K562 (cell line): Measurements from ENCODE around the gene AFF2.

Source experiments
- CTCF ChIP-seq, 3 experiments: IDR thresholded peaks in 2 of 3; conservative IDR thresholded peaks in 1 of 3; 2 replicates each; pipeline ENCODE4 v1.5.1; 2011 to 2012; ENCODE audit warnings: low read length in 3 of 3, mild to moderate bottlenecking in 3 of 3, control low read depth in 2 of 3, improper control_type of control experiment in 1 of 3, inconsistent platforms in 1 of 3, low read depth in 1 of 3, mixed read lengths in 1 of 3, moderate library complexity in 1 of 3; ENCODE audit not compliant: insufficient read depth in 2 of 3
- FOXK2 ChIP-seq, 2 experiments: fragments of 450-650 bp; IDR thresholded peaks in 1 of 2; conservative IDR thresholded peaks in 1 of 2; 2 replicates each; pipeline ENCODE4 v1.6.1; 2016; ENCODE audit warnings: low read depth in 2 of 2, mild to moderate bottlenecking in 1 of 2
- POLR2AphosphoS2 ChIP-seq: IDR thresholded peaks from 2 replicates; pipeline ENCODE4 v1.6.1; 2012; ENCODE audit warnings: low read length, improper control_type of control experiment
- SMAD1 ChIP-seq: fragments of 150-350 bp; IDR thresholded peaks from 2 replicates; pipeline ENCODE4 v1.6.1; 2014; ENCODE audit warnings: low read length, low read depth; ENCODE audit not compliant: partially characterized antibody
- ZFP36 ChIP-seq: fragments of 150-350 bp; IDR thresholded peaks from 2 replicates; pipeline ENCODE4 v1.6.1; 2018; ENCODE audit warnings: low read length, low read depth; ENCODE audit not compliant: partially characterized antibody
- ZNF324 ChIP-seq: fragments of 250-450 bp; sonication (Bioruptor Pico); IDR thresholded peaks from 2 replicates; pipeline ENCODE4 v1.4.0; 2020; ENCODE audit warnings: mild to moderate bottlenecking
- ZNF512 ChIP-seq: IDR thresholded peaks from 2 replicates; pipeline ENCODE4 v1.6.1; 2016; ENCODE audit warnings: missing genetic modification characterization, missing compliant biosample characterization
- ZNF696 ChIP-seq: fragments of 250-450 bp; sonication (Bioruptor Pico); conservative IDR thresholded peaks from 2 replicates; pipeline ENCODE4 v1.4.0; 2020; ENCODE audit warnings: mild to moderate bottlenecking, moderate library complexity
- TF ChIP-seq, protein P1 (sequence below): sonication (generic); formaldehyde crosslinking; IDR thresholded peaks from 2 replicates; pipeline ENCODE4 v1.8.1; 2023; ENCODE audit warnings: mild to moderate bottlenecking, missing genetic modification reagents

DNA sequence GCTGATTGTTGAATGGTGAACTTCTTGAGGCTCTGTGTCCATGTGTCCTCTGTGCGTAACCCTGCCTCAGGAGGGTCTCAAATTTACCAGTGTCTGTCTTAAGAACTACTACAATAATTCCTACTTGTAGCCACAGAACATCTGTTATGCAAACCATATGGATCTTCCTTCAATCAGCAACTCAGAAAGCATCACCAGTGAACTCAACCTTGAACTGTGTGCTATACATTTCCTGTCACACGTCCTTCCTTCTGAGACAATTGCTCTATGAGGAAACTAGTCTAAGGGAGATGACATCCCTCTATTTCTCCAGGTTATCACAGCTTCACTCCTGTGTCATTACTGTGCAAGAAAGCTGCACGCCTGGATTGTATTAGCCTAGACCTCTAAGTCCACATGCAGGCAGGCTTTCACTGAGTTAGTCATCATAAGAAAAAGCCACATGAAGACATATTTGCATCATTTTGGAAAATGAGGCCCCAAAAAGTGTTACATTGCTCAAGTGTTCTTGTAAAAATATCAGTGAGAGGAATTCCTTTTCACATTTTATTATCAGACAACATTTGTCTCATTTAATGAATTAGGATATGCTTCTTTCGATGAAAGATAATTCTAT, 157.8 kb downstream of the AFF2 start:
- no peak for TF ChIP-seq ZNF512 (tag)
- TF ChIP-seq CTCF (IDR thresholded peaks at IDR 0.05 in 2 of 3, conservative IDR thresholded peaks at IDR 0.05 in 1 of 3; ENCODE audit: insufficient read depth in 2 of 3, low read depth in 1 of 3, low read length in 3 of 3) = no peak
- TF ChIP-seq ZNF696 (CRISPR knock-in tag) = no peak
- TF ChIP-seq ZFP36 = no peak
- no peak for TF ChIP-seq FOXK2 (conservative IDR thresholded peaks at IDR 0.05 in 1 of 2, IDR thresholded peaks at IDR 0.05 in 1 of 2; ENCODE audit: low read depth in 2 of 2)
- no peak for TF ChIP-seq SMAD1
- TF ChIP-seq ZNF324 (CRISPR knock-in tag) = no peak
- no peak for TF ChIP-seq POLR2AphosphoS2
- TF ChIP-seq, protein P1, sequence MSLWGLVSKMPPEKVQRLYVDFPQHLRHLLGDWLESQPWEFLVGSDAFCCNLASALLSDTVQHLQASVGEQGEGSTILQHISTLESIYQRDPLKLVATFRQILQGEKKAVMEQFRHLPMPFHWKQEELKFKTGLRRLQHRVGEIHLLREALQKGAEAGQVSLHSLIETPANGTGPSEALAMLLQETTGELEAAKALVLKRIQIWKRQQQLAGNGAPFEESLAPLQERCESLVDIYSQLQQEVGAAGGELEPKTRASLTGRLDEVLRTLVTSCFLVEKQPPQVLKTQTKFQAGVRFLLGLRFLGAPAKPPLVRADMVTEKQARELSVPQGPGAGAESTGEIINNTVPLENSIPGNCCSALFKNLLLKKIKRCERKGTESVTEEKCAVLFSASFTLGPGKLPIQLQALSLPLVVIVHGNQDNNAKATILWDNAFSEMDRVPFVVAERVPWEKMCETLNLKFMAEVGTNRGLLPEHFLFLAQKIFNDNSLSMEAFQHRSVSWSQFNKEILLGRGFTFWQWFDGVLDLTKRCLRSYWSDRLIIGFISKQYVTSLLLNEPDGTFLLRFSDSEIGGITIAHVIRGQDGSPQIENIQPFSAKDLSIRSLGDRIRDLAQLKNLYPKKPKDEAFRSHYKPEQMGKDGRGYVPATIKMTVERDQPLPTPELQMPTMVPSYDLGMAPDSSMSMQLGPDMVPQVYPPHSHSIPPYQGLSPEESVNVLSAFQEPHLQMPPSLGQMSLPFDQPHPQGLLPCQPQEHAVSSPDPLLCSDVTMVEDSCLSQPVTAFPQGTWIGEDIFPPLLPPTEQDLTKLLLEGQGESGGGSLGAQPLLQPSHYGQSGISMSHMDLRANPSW = no peak
